Neural cell (in vitro differentiated cells): Measurements from ENCODE around the gene CRYGN. TPM values are rescaled to one million over a fixed set of nuclear protein-coding genes. Genes with fewer than 3 reads are reported as not detected.

Experiments
- H2AFZ ChIP-seq: fragments of 200-600, 300-800 bp; sonication (generic), shearing (Covaris generic); 2 replicates; pipeline ENCODE4 v1.6.0; 2014; ENCODE audit warnings: low read depth, mild to moderate bottlenecking, antibody characterized with exemption, low read length, moderate library complexity
- H3F3A ChIP-seq: fragments of 200-600 bp; shearing (Covaris generic); 2 replicates; pipeline ENCODE4 v1.6.1; 2016; ENCODE audit warnings: mild to moderate bottlenecking, moderate library complexity, mixed read lengths, antibody characterized with exemption, low read length; ENCODE audit not compliant: insufficient read depth, poor library complexity, severe bottlenecking
- H3K27ac ChIP-seq: fragments of 200-600, 300-800 bp; sonication (generic), shearing (Covaris generic); 2 replicates; pipeline ENCODE4 v1.5.1; 2014; ENCODE audit warnings: mild to moderate bottlenecking, low read length, moderate library complexity
- H3K27me3 ChIP-seq: fragments of 300-800, 200-600 bp; sonication (generic), shearing (Covaris generic); 2 replicates; pipeline ENCODE4 v1.6.0; 2014; ENCODE audit warnings: mild to moderate bottlenecking, low read depth, low read length, moderate library complexity; ENCODE audit not compliant: insufficient read depth
- H3K36me3 ChIP-seq: fragments of 300-800, 200-600 bp; sonication (generic), shearing (Covaris generic); 2 replicates; pipeline ENCODE4 v1.5.1; 2014; ENCODE audit warnings: mild to moderate bottlenecking, antibody characterized with exemption, low read length, moderate library complexity; ENCODE audit not compliant: insufficient read depth
- H3K4me2 ChIP-seq: fragments of 300-800, 200-600 bp; sonication (generic), shearing (Covaris generic); 2 replicates; pipeline ENCODE4 v1.6.0; 2014; ENCODE audit warnings: mild to moderate bottlenecking, low read length
- H3K4me3 ChIP-seq: fragments of 300-800, 200-600 bp; sonication (generic), shearing (Covaris generic); 2 replicates; pipeline ENCODE4 v1.5.1; 2014; ENCODE audit warnings: mild to moderate bottlenecking, low read length, moderate library complexity
- H3K79me2 ChIP-seq: fragments of 200-600 bp; shearing (Covaris generic); replicated peaks from 2 replicates; pipeline ENCODE4 v1.6.0; 2014; ENCODE audit warnings: mild to moderate bottlenecking, low read length, moderate library complexity; ENCODE audit not compliant: insufficient read depth
- H3K9ac ChIP-seq: fragments of 300-800, 200-600 bp; sonication (generic), shearing (Covaris generic); 2 replicates; pipeline ENCODE4 v1.6.1; 2016; ENCODE audit warnings: mild to moderate bottlenecking, low read length, mixed read lengths
- H3K9me2 ChIP-seq: fragments of 200-600 bp; shearing (Covaris generic); 2 replicates; pipeline ENCODE4 v1.6.1; 2016; ENCODE audit warnings: mild to moderate bottlenecking, low read length, mixed read lengths; ENCODE audit not compliant: insufficient read depth
- H3K9me3 ChIP-seq: fragments of 200-600, 300-800 bp; sonication (generic), shearing (Covaris generic); 2 replicates; pipeline ENCODE4 v1.6.1; 2016; ENCODE audit warnings: mild to moderate bottlenecking, mixed run types, low read length, moderate library complexity, mixed read lengths
- H4K20me1 ChIP-seq: fragments of 200-600 bp; shearing (Covaris generic); 2 replicates; pipeline ENCODE4 v1.6.1; 2016; ENCODE audit warnings: mild to moderate bottlenecking, mixed run types; ENCODE audit not compliant: insufficient read depth
- EP300 ChIP-seq: fragments of 450-650 bp; conservative IDR thresholded peaks from 2 replicates; pipeline ENCODE4 v1.6.1; 2014; ENCODE audit warnings: antibody characterized with exemption, mild to moderate bottlenecking, moderate library complexity; ENCODE audit not compliant: poor library complexity, severe bottlenecking
- EZH2 ChIP-seq: fragments of 200-600, 300-800 bp; shearing (Covaris generic), sonication (generic); IDR thresholded peaks from 2 replicates; pipeline ENCODE4 v1.6.1; 2014; ENCODE audit warnings: antibody characterized with exemption, low read length, borderline replicate concordance, mild to moderate bottlenecking; ENCODE audit not compliant: insufficient read depth, poor library complexity, severe bottlenecking
- MXI1 ChIP-seq: fragments of 450-650 bp; conservative IDR thresholded peaks from 2 replicates; pipeline ENCODE4 v1.6.1; 2014; ENCODE audit warnings: antibody characterized with exemption, mild to moderate bottlenecking; ENCODE audit not compliant: poor library complexity, severe bottlenecking
- POLR2AphosphoS5 ChIP-seq: IDR thresholded peaks from 2 replicates; pipeline ENCODE4 v1.6.1; 2012
- RAD21 ChIP-seq: fragments of 450-650 bp; conservative IDR thresholded peaks from 2 replicates; pipeline ENCODE4 v1.6.1; 2014; ENCODE audit warnings: antibody characterized with exemption, mild to moderate bottlenecking, moderate library complexity
- REST ChIP-seq: IDR thresholded peaks from 2 replicates; pipeline ENCODE4 v1.6.1; 2012; ENCODE audit warnings: borderline replicate concordance
- SMC3 ChIP-seq: fragments of 450-650 bp; conservative IDR thresholded peaks from 2 replicates; pipeline ENCODE4 v1.6.1; 2014; ENCODE audit warnings: antibody characterized with exemption, mild to moderate bottlenecking, moderate library complexity; ENCODE audit not compliant: poor library complexity
- TAF1 ChIP-seq: IDR thresholded peaks from 2 replicates; pipeline ENCODE4 v1.6.1; 2012; ENCODE audit warnings: low read depth
- polyA plus RNA-seq: library from polyadenylated mRNA; depleted of rRNA; stranded (reverse); fragments of >200 nt; gene quantifications from 2 replicates; pipeline ENCODE4 v1.2.3, GENCODE V29; 2014
- TF ChIP-seq, protein P1 (sequence below): fragments of 450-650 bp; IDR thresholded peaks from 2 replicates; pipeline ENCODE4 v1.5.1; 2014; ENCODE audit warnings: antibody characterized with exemption, mild to moderate bottlenecking, moderate library complexity; ENCODE audit not compliant: poor library complexity, severe bottlenecking

Gene CRYGN
- polyA plus RNA-seq, 1 donor from 2014 or later = not detected

- Histone ChIP-seq H3K27me3 (no peaks in the 10 kb centered on the region), H3K9me2 (no peaks in the 10 kb centered on the region), H4K20me1 (no peaks in the 10 kb centered on the region), H3K27ac (no peak overlapping the region), H3K9ac (no peak overlapping the region), H3K36me3 (peaks cover 7% of the 10 kb centered on the region), H2AFZ (no peak overlapping the region), H3K4me2 (no peak overlapping the region), H3K4me3 (no peak overlapping the region), H3K9me3 (no peaks in the 10 kb centered on the region), H3K79me2 (no peaks in the 10 kb centered on the region), H3F3A (no peaks in the 10 kb centered on the region)
- TF ChIP-seq SMC3 (no peak), REST (no peak), EP300 (no peak)
Observed at GRCh38 chr7:151461096-151461941, 21.4 kb upstream of the CRYGN start.

DNA sequence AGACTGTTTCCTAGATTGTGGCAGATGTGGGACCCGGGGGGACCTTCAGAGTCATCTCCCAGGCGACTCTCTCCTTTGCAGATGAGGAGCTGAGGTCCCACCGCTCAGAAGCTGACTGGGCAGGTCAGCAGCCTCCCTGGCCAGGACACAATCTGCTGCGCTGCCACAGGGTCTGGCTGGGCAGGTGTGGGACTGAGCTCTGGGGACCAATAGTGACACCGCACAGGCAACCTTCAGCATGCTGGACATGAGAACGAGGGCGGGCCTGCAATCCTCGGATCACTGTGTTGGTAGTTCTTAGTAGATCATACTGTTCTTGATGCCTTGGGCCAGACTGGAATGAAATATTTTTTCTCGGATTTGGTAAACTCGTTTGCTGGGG lies 20.5 kb upstream of the CRYGN start:
- Histone ChIP-seq H3K4me2 (no peak overlapping the region), H3K36me3 (peaks cover 4% of the 10 kb centered on the region), H3K27ac (no peak overlapping the region), H4K20me1 (no peaks in the 10 kb centered on the region), H3K9ac (no peak overlapping the region), H3K9me2 (no peaks in the 10 kb centered on the region), H2AFZ (no peak overlapping the region), H3F3A (no peaks in the 10 kb centered on the region), H3K4me3 (no peak overlapping the region), H3K9me3 (no peaks in the 10 kb centered on the region), H3K27me3 (no peaks in the 10 kb centered on the region), H3K79me2 (no peaks in the 10 kb centered on the region)
- no peak for TF ChIP-seq EP300
- TF ChIP-seq MXI1 = no peak
- TF ChIP-seq POLR2AphosphoS5 = no peak
- TF ChIP-seq RAD21 = no peak
- no peak for TF ChIP-seq SMC3
- TF ChIP-seq, protein P1, sequence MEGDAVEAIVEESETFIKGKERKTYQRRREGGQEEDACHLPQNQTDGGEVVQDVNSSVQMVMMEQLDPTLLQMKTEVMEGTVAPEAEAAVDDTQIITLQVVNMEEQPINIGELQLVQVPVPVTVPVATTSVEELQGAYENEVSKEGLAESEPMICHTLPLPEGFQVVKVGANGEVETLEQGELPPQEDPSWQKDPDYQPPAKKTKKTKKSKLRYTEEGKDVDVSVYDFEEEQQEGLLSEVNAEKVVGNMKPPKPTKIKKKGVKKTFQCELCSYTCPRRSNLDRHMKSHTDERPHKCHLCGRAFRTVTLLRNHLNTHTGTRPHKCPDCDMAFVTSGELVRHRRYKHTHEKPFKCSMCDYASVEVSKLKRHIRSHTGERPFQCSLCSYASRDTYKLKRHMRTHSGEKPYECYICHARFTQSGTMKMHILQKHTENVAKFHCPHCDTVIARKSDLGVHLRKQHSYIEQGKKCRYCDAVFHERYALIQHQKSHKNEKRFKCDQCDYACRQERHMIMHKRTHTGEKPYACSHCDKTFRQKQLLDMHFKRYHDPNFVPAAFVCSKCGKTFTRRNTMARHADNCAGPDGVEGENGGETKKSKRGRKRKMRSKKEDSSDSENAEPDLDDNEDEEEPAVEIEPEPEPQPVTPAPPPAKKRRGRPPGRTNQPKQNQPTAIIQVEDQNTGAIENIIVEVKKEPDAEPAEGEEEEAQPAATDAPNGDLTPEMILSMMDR = no peak
- TF ChIP-seq EZH2 = no peak
- TF ChIP-seq TAF1 = no peak
- no peak for TF ChIP-seq REST
